HG03097 (cell line): ENCODE measurements around the gene FOS.
"Not testable (repeated sequence)": the region's sequence is repeated elsewhere in the genome, so short reads cannot be mapped to it uniquely, and the experiment has no call there.

Experiments used
- ATAC-seq: cut with Tn5 transposase; IDR thresholded peaks from one replicate; pipeline ENCODE4 v1.9.1; 2021; ENCODE audit not compliant: unreplicated experiment, low FRiP score

Gene FOS

DNA sequence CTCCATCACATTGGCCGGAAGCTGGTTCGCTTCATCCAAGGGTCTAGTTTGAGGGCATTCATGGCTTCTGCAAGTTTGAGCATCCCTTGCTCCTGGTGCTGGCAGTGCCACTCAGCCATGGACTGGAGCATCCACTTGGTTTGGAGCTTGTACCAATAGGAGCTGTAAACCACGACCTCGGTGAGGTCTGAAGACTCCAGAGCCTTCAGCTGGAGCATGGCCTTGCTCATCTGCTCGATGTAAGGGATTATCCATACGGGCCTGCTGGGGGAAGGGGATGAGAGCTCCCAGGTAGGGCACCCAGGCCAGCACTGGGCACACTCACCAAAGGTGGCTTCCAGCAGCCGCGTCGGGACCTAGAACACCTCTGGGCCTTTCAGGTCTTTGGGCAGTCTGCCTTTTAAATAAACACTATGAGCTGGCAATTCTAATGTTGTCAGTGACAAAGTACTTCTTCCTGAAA is 13.5 kb downstream of the FOS start:
- ATAC-seq = no peak

DNA sequence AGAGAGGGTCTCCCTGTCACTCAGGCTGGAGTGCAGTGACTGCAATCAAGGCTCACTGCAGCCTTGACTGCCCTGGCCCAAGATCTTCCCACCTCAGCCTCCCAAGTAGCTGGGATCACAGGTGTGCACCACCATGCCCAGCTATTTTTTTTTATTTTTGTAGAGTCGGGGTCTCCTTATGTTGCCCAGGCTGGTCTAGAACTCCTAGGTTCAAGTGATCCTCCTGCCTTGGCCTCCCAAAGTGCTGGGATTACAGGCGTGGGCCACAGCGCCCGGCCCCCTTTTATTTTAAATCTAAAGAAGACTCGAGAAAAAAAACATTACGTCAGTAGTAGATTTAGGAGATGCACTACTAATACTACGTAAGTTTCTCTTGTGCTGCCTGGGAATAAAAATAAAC is 14.3 kb downstream of the FOS start:
- ATAC-seq = no peak

DNA sequence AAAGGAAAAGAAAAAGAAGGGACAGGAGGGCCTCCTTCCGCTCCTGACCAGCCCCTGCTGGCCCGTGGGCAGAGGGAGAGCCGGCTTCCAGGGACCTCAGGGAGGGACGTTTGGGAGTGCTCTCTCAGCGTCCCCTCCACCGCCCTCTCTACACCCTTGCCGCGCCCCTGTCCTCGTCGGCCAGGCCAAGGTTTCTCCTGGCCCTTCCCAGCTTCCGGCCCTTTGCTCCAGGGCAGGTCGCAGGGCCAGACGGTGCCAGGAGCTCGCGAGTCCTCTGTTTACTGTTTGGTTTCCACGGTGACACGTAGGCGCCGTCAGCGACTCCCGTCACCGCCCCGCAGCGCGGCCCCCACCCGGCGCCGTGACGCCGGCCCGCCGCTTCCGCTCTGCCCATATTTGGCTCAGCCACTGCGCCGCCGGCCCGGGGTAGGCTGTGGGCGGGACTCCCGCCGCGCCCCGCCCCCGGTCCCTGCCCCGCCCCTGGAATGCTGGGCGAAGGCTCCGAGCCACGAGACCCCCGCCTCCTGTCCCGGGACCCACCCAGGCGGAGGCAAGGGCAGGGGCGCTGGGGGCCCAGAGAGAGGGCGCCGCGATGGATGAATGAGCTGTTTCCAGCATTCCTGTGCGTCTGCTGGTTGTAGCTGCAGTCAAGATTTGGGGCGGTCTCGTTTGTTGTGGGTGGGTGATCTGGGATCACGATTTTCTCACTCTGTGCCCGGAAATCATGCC is 15.5 kb downstream of the FOS start:
- ATAC-seq = peak; percentile 92

DNA sequence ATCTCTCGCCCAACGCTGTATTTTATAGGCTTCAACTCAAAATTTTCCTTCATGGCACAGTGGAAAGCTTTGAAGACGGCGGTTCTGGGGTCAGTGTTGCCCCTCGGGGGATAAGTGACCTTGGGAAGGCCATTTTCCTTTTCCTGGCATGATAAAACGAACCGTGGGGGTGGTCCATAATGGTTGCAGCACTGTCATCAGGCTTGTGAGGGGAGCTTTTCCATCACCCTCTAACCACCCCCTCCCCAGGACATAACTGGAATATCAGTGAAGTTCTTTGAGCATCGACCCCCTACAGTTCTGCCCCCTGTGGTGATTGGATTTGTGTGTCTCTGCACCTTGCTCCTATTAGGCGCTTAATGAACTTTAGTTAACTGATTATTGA is 16.0 kb downstream of the FOS start:
- no peak for ATAC-seq

- ATAC-seq = no peak
Observed at GRCh38 chr14:75295061-75295461, 16.4 kb downstream of the FOS start.

GRCh38 chr14:75295491-75296345 is 17.1 kb downstream of the FOS start:
- peak; percentile 34 for ATAC-seq

DNA sequence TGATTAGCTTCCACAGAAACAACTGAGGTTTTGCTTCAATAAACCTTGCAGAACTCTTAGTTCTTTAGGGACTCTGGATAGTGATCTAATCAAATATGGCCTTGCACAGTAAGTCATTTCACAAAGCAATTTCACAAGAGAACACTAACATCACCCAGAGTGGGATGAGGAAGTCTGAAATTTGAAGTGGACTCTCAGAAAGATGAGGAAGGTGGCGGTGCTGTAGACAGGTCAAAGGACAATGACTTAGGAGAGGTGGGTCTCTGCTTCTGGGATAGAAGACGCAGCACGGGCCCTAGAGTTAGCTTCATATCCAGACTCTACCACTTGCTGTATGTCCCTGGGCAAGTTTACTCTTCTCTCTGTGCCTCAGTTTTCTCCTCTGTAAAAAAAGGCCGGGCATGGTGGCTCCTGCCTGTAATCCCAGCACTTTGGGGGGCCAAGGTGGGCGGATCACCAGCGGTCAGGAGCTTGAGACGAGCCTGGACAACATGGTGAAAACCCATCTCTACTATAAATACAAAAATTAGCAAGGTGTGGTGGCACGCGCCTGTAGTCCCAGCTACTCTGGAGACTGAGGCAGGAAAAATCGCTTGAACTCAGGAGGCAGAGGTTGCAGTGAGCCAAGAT is 18.9 kb downstream of the FOS start:
- ATAC-seq = no peak

GRCh38 chr14:75298187-75298965 is 19.7 kb downstream of the FOS start:
- ATAC-seq = no peak

GRCh38 chr14:75299059-75299458 is 20.4 kb downstream of the FOS start:
- no peak for ATAC-seq

- no peak for ATAC-seq
Observed at GRCh38 chr14:75299576-75299975, 20.9 kb downstream of the FOS start.

- ATAC-seq = no peak
Observed at GRCh38 chr14:75301666-75302325, 23.2 kb downstream of the FOS start.

- no peak for ATAC-seq
Observed at GRCh38 chr14:75303381-75303789, 24.8 kb downstream of the FOS start.

DNA sequence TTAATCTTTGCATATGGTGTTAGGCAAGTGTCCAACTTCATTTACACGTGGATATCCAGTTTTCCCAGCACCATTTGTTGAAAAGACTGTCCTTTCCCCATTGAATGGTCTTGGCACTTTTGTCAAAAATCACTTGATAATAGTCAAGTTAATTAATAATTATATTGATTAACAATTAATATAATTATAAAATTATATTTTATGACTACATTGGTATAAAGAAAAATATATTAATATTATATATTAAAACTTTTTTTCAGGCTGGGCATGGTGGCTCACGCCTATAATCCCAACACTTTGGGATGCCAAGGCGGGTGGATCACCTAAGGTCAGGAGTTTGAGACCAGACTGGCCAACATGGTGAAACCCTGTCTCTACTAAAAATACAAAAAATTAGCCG is 27.8 kb downstream of the FOS start:
- ATAC-seq = not testable (repeated sequence)

GRCh38 chr14:75306927-75307699 is 28.5 kb downstream of the FOS start:
- ATAC-seq = no peak

GRCh38 chr14:75307700-75308379 is 29.2 kb downstream of the FOS start:
- no peak for ATAC-seq

DNA sequence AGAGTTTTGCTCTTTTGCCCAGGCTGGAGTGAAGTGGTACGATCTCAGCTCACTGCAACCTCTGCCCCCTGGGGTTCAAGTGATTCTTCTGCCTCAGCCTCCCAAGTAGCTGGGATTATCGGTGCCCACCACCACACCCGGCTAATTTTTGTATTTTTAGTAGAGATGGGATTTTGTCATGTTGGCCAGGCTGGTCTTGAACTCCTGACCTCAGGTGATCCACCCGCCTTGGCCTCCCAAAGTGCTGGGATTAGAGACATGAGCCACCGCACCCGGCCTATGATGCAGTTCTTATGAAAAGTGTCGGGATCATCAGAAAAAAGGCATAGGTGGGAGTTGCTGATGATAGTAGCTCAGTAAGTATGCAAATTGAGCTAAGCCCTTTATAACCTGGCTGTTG is 30.4 kb downstream of the FOS start:
- not testable (repeated sequence) for ATAC-seq

DNA sequence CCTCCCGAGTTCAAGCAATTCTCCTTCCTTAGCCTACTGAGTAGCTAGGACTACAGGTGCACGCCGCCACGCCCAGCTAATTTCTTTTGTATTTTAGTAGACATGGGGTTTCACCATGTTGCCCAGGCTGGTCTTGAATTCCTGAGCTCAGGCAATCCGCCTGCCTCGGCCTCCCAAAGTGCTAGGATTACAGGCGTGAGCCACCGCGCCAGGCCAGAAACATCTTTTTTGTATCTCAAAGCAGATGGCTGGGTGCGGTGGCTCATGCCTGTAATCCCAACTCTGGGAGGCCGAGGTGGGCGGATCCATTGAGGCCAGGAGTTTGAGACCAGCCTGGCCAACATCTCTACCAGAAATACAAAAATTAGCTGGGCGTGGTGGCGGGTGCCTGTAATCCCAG is 30.9 kb downstream of the FOS start:
- ATAC-seq = not testable (repeated sequence)

GRCh38 chr14:75310295-75311111 is 31.9 kb downstream of the FOS start:
- ATAC-seq = no peak
